ENCODE measurements around the gene ATP8B1. TPM values are rescaled to one million over a fixed set of nuclear protein-coding genes. Genes with fewer than 3 reads are reported as not detected.

Gene ATP8B1
- total RNA-seq, 1 experiment from 2014 or later, result 1.1 TPM

GRCh38 chr18:57785751-57786437 lies 17.2 kb downstream of the ATP8B1 start:
- Histone ChIP-seq H2BK15ac (ENCODE audit: low read depth, low read length) (no peak overlapping the region), H2BK5ac (ENCODE audit: insufficient read length, low read length) (no peak overlapping the region), H3K56ac (ENCODE audit: insufficient read length, low read depth, low read length) (no peak overlapping the region), H2BK12ac (ENCODE audit: insufficient read length, low read depth, low read length) (no peak overlapping the region), H3K9ac (ENCODE audit: extremely low read depth, insufficient read length, low read length) (no peak overlapping the region), H4K5ac (ENCODE audit: insufficient read length, low read depth, low read length) (no peak overlapping the region), H3K18ac (ENCODE audit: insufficient read length, low read depth, low read length) (no peak overlapping the region), H4K8ac (replicated peaks; ENCODE audit: insufficient read length, low read depth, low read length) (no peak overlapping the region), H3K79me1 (ENCODE audit: insufficient read depth, low read depth, low read length, poor library complexity, severe bottlenecking) (no peaks in the 10 kb centered on the region), H3K23me2 (ENCODE audit: insufficient read length, low read depth, low read length, poor library complexity, severe bottlenecking) (no peaks in the 10 kb centered on the region), H2AFZ (ENCODE audit: low read length) (no peak overlapping the region), H3K4me2 (ENCODE audit: insufficient read depth, insufficient read length, low read length) (no peak overlapping the region), H3K14ac (ENCODE audit: insufficient read depth, low read length) (no peak overlapping the region), H3K9me3 (ENCODE audit: control insufficient read depth, low read depth, low read length) (no peaks in the 10 kb centered on the region), H3K4me1 (ENCODE audit: insufficient read depth, low read length) (peaks cover under 1% of the 10 kb centered on the region; the same call in 1 of the 2 replicates), H3T11ph (ENCODE audit: low read length) (no peak overlapping the region), H2BK20ac (ENCODE audit: low read depth, low read length, poor library complexity, severe bottlenecking) (no peak overlapping the region), H3K79me2 (ENCODE audit: insufficient read depth, low read length) (no peaks in the 10 kb centered on the region), H3K27ac (ENCODE audit: insufficient read length, low read depth, low read length) (no peak overlapping the region), H4K91ac (ENCODE audit: insufficient read length, low read depth, low read length) (no peak overlapping the region), H2BK120ac (ENCODE audit: low read depth, low read length, poor library complexity, severe bottlenecking) (no peak overlapping the region), H3K27me3 (ENCODE audit: insufficient read depth, low read length) (no peaks in the 10 kb centered on the region), H4K20me1 (ENCODE audit: control insufficient read depth, insufficient read depth, insufficient read length) (no peaks in the 10 kb centered on the region), H3K23ac (ENCODE audit: insufficient read length, low read depth, low read length) (no peak overlapping the region), H3K4ac (ENCODE audit: low read depth, low read length) (no peak overlapping the region), H2AK5ac (ENCODE audit: insufficient read length, low read length) (no peak overlapping the region)
- no peaks in the 10 kb centered on the region for H3K36me3 Mint-ChIP-seq (ENCODE audit: insufficient read depth in 1 of 3, low read depth in 3 of 3)
- DNase-seq, result no peak
- peaks cover 3% of the 10 kb centered on the region for H3K27me3 Mint-ChIP-seq (ENCODE audit: low read depth)
- H3K9me3 Mint-ChIP-seq, result no peaks in the 10 kb centered on the region
- no CpG with 5 or more reads among the region's 8 CpGs for WGBS (ENCODE audit: extremely low coverage, insufficient read length, low lambda C conversion rate)
- H3K4me3 Mint-ChIP-seq, result no peak overlapping the region
- TF ChIP-seq CTCF (conservative IDR thresholded peaks at IDR 0.05), result no peak
- no peak overlapping the region for H3K27ac Mint-ChIP-seq
- peaks cover 8 to 10% of the 10 kb centered on the region in 2 experiments for H3K4me1 Mint-ChIP-seq

Measured in H9 (cell line).